Endodermal cell (in vitro differentiated cells): ENCODE results near the gene SLTM. TPM values are rescaled to one million over a fixed set of nuclear protein-coding genes. Genes with fewer than 3 reads are reported as not detected.
"Not testable (repeated sequence)": the region's sequence is repeated elsewhere in the genome, so short reads cannot be mapped to it uniquely, and the experiment has no call there.

ENCODE experiments used
- DNase-seq: peaks from one replicate; pipeline ENCODE4 v3.0.0-alpha.2; 2017
- H3K27ac ChIP-seq: 2 replicates; pipeline ENCODE4 v1.5.1; 2013; ENCODE audit warnings: mild to moderate bottlenecking, low read depth, low read length, moderate library complexity
- H3K27me3 ChIP-seq: 2 replicates; pipeline ENCODE4 v1.6.1; 2013; ENCODE audit warnings: mild to moderate bottlenecking, low read length, moderate library complexity; ENCODE audit not compliant: insufficient read depth, control insufficient read depth, poor library complexity, severe bottlenecking
- H3K36me3 ChIP-seq: 2 replicates; pipeline ENCODE4 v1.7.0; 2013; ENCODE audit warnings: mild to moderate bottlenecking, low read length, moderate library complexity; ENCODE audit not compliant: control insufficient read depth, insufficient read depth
- H3K4me1 ChIP-seq: one replicate; pipeline ENCODE4 v1.7.0; 2013; ENCODE audit warnings: low read length; ENCODE audit not compliant: control insufficient read depth, insufficient read depth
- H3K4me3 ChIP-seq: 2 replicates; pipeline ENCODE4 v1.5.1; 2013; ENCODE audit warnings: mild to moderate bottlenecking, low read length, moderate library complexity
- H3K9ac ChIP-seq: 2 replicates; pipeline ENCODE4 v1.6.1; 2013; ENCODE audit warnings: mild to moderate bottlenecking, low read length, moderate library complexity; ENCODE audit not compliant: poor library complexity, severe bottlenecking; ENCODE audit errors: extremely low read depth
- H3K9me3 ChIP-seq: 2 replicates; pipeline ENCODE4 v1.6.1; 2013; ENCODE audit warnings: mild to moderate bottlenecking, low read length, moderate library complexity; ENCODE audit not compliant: control insufficient read depth
- H3K27ac Mint-ChIP-seq: 2 replicates; pipeline ENCODE4 v1.8.0; 2020; ENCODE audit warnings: mixed read lengths
- H3K27me3 Mint-ChIP-seq: 2 replicates; pipeline ENCODE4 v1.8.0; 2021; ENCODE audit warnings: mild to moderate bottlenecking, mixed read lengths; ENCODE audit not compliant: insufficient read depth
- H3K36me3 Mint-ChIP-seq: 2 replicates; pipeline ENCODE4 v1.8.0; 2020; ENCODE audit warnings: low read depth, mixed read lengths
- H3K4me1 Mint-ChIP-seq: 2 replicates; pipeline ENCODE4 v1.8.0; 2020; ENCODE audit warnings: mixed read lengths
- H3K4me3 Mint-ChIP-seq: 2 replicates; pipeline ENCODE4 v1.8.0; 2020; ENCODE audit warnings: mild to moderate bottlenecking, moderate library complexity, mixed read lengths
- H3K9me3 Mint-ChIP-seq: 2 replicates; pipeline ENCODE4 v1.8.0; 2020; ENCODE audit warnings: mild to moderate bottlenecking, mixed read lengths
- CTCF ChIP-seq: fragments of 200-600 bp; sonication (generic); conservative IDR thresholded peaks from 2 replicates; pipeline ENCODE4 v1.5.0; 2021; ENCODE audit warnings: antibody characterized with exemption, mild to moderate bottlenecking
- WGBS, 2 experiments: methylation state at CpG; one replicate each; pipeline versions ENCODE4 v1.1.5 to v1.1.7; 2013; ENCODE audit warnings: missing lambda C conversion rate in 2 of 2, mixed read lengths in 1 of 2; ENCODE audit not compliant: insufficient coverage in 1 of 2, insufficient read length in 1 of 2; 5-methylcytosine and 5-hydroxymethylcytosine counted together
- total RNA-seq, 2 donors: library from RNA; stranded (reverse); fragmentation: NEBNext Ultra II Directional in 1 of 2; extraction: Animal tissue kit (Norgen Biotek cat#: 25700) in 1 of 2; gene quantifications; 2 replicates in 1 of 2; 3 replicates in 1 of 2; pipeline ENCODE4 v1.2.1, GENCODE V29; 2021

Gene SLTM
- total RNA-seq, 2 donors from 2014 or later, result 77.1 to 96.8 TPM

GRCh38 chr15:58865425-58865880 lies 68.0 kb downstream of the SLTM start:
- DNase-seq, result no peak
- H3K4me3 Mint-ChIP-seq, result peak overlapping the region; percentile 42
- peaks cover 10% of the 10 kb centered on the region for H3K9me3 Mint-ChIP-seq
- H3K4me1 Mint-ChIP-seq, result peaks cover 6% of the 10 kb centered on the region
- H3K9ac ChIP-seq, result no peak overlapping the region
- H3K9me3 ChIP-seq, result no peaks in the 10 kb centered on the region
- no peaks in the 10 kb centered on the region for H3K4me1 ChIP-seq
- WGBS, 2 experiments, result 92 to 98% methylated on average over 7 to 15 of the region's 15 CpGs
- peaks cover 4% of the 10 kb centered on the region for H3K36me3 Mint-ChIP-seq
- H3K27me3 Mint-ChIP-seq, result peaks cover 8% of the 10 kb centered on the region
- no peaks in the 10 kb centered on the region for H3K27me3 ChIP-seq
- H3K27ac Mint-ChIP-seq, result no peak overlapping the region
- no peak for TF ChIP-seq CTCF
- H3K36me3 ChIP-seq, result no peaks in the 10 kb centered on the region
- H3K4me3 ChIP-seq, result no peak overlapping the region
- H3K27ac ChIP-seq, result no peak overlapping the region

- H3K4me1 Mint-ChIP-seq, result peaks cover 6% of the 10 kb centered on the region
These were observed 68.7 kb downstream of the SLTM start for GRCh38 chr15:58864602-58865424.

GRCh38 chr15:58862326-58862725 lies 71.2 kb downstream of the SLTM start:
- H3K4me3 ChIP-seq, result no peak overlapping the region
- no peak overlapping the region for H3K4me3 Mint-ChIP-seq
- H3K9ac ChIP-seq, result no peak overlapping the region
- peaks cover 7% of the 10 kb centered on the region for H3K9me3 Mint-ChIP-seq
- no peaks in the 10 kb centered on the region for H3K4me1 ChIP-seq
- no peak overlapping the region for H3K27ac ChIP-seq
- no peaks in the 10 kb centered on the region for H3K27me3 ChIP-seq
- 100% methylated on average over 1 of the region's 2 CpGs for WGBS, 2 experiments
- DNase-seq, result no peak
- TF ChIP-seq CTCF, result no peak
- peaks cover 6% of the 10 kb centered on the region for H3K4me1 Mint-ChIP-seq
- no peaks in the 10 kb centered on the region for H3K9me3 ChIP-seq
- H3K27me3 Mint-ChIP-seq, result peaks cover 8% of the 10 kb centered on the region
- no peak overlapping the region for H3K27ac Mint-ChIP-seq
- peaks cover 4% of the 10 kb centered on the region for H3K36me3 ChIP-seq
- peaks cover 6% of the 10 kb centered on the region for H3K36me3 Mint-ChIP-seq

More at GRCh38 chr15:58864602-58865424, 68.7 kb downstream of the SLTM start:
- H3K4me3 Mint-ChIP-seq, result peak overlapping the region; percentile 42
- Histone ChIP-seq H3K9ac (no peak overlapping the region), H3K9me3 (no peaks in the 10 kb centered on the region), H3K27ac (no peak overlapping the region), H3K4me3 (no peak overlapping the region), H3K36me3 (no peaks in the 10 kb centered on the region), H3K4me1 (no peaks in the 10 kb centered on the region), H3K27me3 (no peaks in the 10 kb centered on the region)
- 86 to 96% methylated on average over 36 to 54 of the region's 54 CpGs for WGBS, 2 experiments
- H3K36me3 Mint-ChIP-seq, result peaks cover 5% of the 10 kb centered on the region
- H3K27me3 Mint-ChIP-seq, result peaks cover 8% of the 10 kb centered on the region
- peaks cover 10% of the 10 kb centered on the region for H3K9me3 Mint-ChIP-seq
- H3K27ac Mint-ChIP-seq, result no peak overlapping the region
- no peak for TF ChIP-seq CTCF
- DNase-seq, result peak; percentile 84

GRCh38 chr15:58856621-58857020 lies 76.9 kb downstream of the SLTM start:
- H3K4me1 Mint-ChIP-seq, H3K27ac ChIP-seq, H3K27me3 ChIP-seq, H3K9ac ChIP-seq, H3K9me3 ChIP-seq, H3K27ac Mint-ChIP-seq, H3K4me3 ChIP-seq, DNase-seq, H3K27me3 Mint-ChIP-seq, H3K9me3 Mint-ChIP-seq, H3K4me1 ChIP-seq, H3K4me3 Mint-ChIP-seq: not testable (repeated sequence)
- peaks cover 42% of the 10 kb centered on the region for H3K36me3 ChIP-seq
- H3K36me3 Mint-ChIP-seq, result peaks cover 19% of the 10 kb centered on the region
- no CpG with 5 or more reads among the region's 1 CpG for WGBS, 2 experiments
